Ovary (tissue), 3 donors: ENCODE data around the gene HSPH1.

Experiments used
- EP300 ChIP-seq: sonication (generic); formaldehyde crosslinking; IDR thresholded peaks from one replicate; pipeline ENCODE4 v1.6.1; 2017; ENCODE audit warnings: antibody characterized with exemption
- TF ChIP-seq, protein P1 (sequence below), 3 donors: fragments of 450-650 bp in 2 of 3; fragments of 200-600 bp in 1 of 3; IDR thresholded peaks; one replicate each; pipeline versions ENCODE4 v1.5.1 to v1.8.0; 2016 to 2022; ENCODE audit warnings: antibody characterized with exemption in 3 of 3, mild to moderate bottlenecking in 1 of 3
- donor health status: DM: no; HTN: no; CAD: no.

DNA sequence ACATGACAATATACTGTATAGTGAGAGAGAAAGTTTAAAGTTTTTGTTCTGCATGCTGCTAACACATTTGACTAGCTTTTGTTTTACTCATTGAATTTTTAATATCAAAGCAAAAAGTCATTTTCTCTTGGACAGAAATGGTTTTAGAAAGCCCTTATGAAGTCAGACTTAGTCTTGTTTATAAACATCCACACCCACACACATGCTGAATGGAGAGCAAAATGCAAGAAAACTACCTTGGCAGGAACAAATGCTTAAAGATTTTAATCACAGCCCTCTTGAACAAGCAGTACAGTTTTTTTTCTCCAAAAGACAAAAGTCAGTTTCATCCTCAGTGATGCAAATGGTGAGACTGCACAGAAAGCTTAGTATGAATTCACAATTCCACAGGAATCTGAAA lies 25.0 kb downstream of the HSPH1 start:
- TF ChIP-seq, protein P1, sequence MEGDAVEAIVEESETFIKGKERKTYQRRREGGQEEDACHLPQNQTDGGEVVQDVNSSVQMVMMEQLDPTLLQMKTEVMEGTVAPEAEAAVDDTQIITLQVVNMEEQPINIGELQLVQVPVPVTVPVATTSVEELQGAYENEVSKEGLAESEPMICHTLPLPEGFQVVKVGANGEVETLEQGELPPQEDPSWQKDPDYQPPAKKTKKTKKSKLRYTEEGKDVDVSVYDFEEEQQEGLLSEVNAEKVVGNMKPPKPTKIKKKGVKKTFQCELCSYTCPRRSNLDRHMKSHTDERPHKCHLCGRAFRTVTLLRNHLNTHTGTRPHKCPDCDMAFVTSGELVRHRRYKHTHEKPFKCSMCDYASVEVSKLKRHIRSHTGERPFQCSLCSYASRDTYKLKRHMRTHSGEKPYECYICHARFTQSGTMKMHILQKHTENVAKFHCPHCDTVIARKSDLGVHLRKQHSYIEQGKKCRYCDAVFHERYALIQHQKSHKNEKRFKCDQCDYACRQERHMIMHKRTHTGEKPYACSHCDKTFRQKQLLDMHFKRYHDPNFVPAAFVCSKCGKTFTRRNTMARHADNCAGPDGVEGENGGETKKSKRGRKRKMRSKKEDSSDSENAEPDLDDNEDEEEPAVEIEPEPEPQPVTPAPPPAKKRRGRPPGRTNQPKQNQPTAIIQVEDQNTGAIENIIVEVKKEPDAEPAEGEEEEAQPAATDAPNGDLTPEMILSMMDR (IDR thresholded peaks at IDR 0.05): no peak
- no peak for TF ChIP-seq EP300
